T-helper 2 cell (primary cell): Measurements from ENCODE around the gene TMBIM4.
A peak's percentile ranks its signal among the peaks of the same experiment; 100 is the strongest.

Experiments used
- DNase-seq, 5 experiments: peaks; one replicate each; pipeline versions ENCODE4 v3.0.0 to v3.0.0-alpha.2; 2012 to 2022

Gene TMBIM4

DNA sequence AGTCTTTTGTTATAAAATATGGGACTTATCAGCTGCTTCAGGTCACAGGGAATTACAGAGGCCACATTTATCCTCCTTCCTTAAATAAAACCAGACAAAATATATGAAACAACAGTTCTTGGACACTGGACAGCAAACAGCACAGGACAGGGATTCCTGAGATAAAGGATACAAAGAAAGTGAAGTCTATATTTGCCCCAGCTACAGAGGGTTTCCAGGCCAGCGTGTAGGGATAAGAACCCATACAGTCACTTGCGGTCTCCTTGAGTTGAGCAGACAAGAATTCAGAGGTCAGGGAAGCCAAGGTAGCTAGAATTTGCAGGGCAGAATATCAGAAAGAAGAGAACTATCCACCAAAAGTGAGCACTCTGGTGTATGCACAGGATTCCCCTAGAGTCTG, 30.5 kb downstream of the TMBIM4 start:
- DNase-seq = no peak

DNA sequence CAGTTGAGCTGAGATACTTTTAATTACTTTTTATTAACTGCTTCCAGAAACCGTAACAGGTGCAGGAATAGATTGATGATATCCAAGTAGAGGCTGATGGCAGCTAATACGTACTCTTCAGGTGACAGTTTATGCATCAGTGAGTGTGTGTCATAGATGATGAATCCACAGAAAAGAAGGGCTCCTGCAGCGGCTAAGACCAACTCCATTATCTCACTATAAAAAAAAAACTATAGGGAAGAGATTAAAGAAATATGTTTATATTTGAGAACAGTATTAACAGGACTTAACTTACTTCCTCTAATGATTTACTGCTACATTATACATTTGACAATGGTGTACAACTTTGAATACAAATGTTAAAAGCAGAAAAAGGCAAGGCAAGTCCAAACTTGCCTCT, 31.9 kb downstream of the TMBIM4 start:
- no peak for DNase-seq

DNA sequence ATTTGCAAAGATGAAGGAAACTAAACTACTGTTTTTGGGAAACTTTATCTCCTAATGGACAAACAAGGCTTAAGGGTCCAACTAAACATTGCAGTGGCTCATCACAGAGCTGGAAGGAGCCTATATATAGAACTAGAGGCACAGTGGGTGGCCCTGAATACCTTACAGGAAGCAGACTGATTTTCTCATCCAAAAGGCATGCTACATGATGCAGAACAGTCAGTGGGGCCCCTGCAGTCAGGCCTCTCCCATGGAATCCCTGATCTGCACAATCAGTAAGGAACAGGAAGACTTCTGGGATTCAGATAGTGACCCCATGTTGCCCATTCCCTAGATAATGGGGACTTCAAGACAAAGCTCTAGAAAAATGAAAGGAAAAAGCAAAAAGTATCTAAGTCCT, 37.4 kb downstream of the TMBIM4 start:
- no peak for DNase-seq

GRCh38 chr12:66131067-66131688, 38.6 kb downstream of the TMBIM4 start:
- peak in 1 of 5 experiments; percentile 12 for DNase-seq

GRCh38 chr12:66130267-66131066, 39.3 kb downstream of the TMBIM4 start, which contains the start of gene LLPH:
TSS of gene LLPH (minus strand) at chr12:66130750. CDS start at chr12:66129106, 1,644 bp downstream.
- DNase-seq = peak; percentile 72 to 96 (median 82)

DNA sequence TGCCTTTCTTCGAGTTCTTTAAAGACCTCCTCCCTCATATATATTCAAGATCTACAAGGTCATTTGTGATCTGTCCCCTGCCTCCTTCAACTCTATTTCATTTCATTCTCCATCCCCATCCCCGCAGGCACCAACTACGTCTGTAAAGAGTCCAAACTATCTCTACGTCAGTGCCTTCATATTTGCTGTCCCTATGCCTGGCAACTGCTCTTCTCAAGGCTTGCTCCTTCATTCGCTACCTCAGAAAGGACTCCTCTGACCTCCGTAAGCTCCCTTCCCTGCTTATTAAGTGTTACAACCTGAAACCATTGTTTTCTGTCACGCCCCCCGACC, 39.9 kb downstream of the TMBIM4 start:
- peak in 1 of 5 experiments; percentile 21 for DNase-seq

GRCh38 chr12:66127650-66128049, 42.1 kb downstream of the TMBIM4 start:
- DNase-seq = no peak

- DNase-seq = no peak
Observed at GRCh38 chr12:66120477-66120876, 49.3 kb downstream of the TMBIM4 start.

DNA sequence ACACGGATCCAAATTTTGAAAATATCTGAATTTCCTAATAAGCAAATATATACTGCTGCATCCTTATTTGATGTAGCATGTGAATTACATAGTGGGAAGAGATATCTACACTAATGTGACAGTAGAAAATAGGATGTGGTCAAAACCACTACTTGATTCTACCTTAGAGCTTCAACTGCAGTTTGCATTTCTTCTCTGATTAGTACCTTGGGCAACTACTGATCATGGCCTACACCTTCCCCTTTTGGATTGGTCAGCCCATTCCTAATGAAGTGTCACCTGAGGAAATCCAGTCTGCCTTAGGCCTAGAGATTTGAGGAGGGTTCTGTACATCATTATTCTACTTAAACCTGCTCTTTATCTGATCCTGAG, 49.9 kb downstream of the TMBIM4 start:
- peak in 1 of 5 experiments; percentile 62 for DNase-seq

DNA sequence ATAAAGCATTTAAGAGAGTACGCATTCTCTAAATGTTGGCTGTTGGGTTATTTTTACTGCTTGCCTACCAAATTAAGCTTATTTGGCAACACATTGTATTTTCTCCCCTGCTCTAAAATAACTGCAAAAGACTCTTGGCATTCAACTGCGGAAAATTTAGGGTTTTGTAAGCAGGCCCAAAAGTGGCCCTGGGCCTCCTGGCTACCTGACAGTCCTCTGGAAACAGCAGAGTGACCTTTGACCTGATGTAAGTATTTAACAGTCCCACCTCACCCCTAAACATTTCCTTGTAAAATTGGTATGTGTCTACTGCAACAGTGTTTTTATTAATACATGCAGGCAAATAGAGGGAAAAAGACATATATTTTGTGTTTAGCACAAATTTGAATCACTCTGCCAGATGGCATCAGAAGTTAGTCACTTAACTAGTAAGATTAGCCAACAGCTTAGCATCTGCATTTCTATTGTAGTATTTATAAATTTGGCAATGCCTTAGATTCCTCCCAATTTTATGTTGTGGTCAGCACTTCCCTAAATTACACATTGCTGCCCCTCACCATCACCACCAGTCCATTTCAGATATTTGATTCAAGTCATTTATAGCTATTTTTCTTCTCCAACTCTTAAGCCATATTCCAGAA, 50.4 kb downstream of the TMBIM4 start:
- no peak for DNase-seq

DNA sequence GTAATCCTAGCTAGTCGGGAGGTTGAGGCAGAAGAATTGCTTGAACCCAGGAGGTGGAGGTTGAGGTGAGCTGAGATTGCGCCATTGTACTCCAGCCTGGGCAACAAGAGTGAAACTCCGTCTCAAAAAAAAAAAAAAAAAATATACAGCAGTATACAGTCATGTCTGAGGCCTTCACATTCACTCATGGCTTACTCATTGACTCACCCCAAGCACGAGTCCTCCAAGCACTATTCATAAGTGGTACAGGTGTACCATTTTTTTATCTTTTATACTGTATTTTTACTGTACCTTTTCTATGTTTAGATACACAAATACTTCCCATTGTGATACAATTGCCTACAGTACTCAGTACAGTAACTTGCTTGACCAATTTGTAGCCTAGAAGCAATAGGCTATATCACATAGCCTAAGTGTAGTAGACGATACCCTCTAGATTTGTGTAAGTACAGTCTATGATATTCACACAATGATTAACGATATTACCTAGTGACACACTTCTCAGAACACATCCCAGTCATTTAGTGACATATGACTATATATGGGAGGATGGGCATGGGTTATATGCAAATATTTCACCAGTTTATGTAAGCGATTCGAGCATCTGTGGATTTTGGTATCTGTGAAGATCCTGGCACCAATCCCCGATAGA, 51.4 kb downstream of the TMBIM4 start:
- no peak for DNase-seq

DNA sequence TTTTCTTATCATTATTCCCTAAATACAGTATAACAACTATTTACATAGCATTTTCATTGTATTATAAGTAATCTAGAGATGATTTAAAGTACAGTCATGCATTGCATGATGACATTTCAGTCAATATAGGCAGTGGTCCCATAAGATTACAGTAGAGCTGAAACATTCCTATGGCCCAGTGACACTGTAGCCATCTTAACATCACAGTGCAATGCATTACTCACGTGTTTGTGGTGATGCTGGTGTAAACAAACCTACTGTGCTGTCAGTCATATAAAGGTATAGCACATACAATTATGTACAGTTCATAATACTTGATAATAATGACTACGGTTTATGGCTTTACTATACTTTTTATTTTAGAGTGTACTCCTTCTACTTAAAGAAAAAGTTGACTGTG, 52.6 kb downstream of the TMBIM4 start:
- no peak for DNase-seq

GRCh38 chr12:66115071-66115600, 54.7 kb downstream of the TMBIM4 start:
- no peak for DNase-seq

DNA sequence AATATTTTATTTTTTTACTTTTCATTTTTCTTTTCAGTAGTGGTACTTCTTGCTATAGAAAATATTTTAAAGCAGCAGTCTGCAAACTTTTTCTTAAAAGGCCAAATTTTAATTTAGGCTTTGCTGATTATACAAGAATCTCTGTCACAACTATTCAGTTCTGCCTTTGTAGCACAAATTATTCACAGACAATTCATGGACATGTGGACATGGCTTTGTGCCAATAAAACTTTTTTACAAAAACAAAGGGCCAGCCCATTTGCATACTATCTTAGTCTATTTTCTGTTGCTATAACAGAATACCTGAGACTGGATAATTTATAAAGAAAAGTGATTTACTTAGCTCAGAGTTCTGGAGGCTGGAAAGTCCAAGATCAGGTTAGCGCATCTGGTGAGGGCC, 56.3 kb downstream of the TMBIM4 start:
- DNase-seq = no peak

DNA sequence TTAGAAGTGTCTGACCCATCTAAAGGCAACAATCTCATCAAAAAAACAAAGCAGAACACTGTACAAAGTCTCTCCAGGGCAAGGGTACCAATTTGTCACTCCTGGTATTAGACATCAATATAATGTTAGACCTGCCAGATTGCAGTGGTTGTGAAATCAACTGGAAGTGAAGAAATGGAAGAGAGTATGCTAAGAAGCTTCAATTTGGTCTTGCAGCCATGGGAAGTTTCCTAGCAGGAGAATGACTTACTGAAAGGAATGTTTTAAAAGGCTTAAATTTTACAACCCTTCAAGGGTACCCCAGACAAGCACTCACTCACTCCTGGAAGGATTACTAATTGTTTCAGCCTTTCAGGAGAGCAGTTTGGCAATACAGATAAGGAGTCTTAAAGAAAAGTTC, 58.2 kb downstream of the TMBIM4 start:
- DNase-seq = no peak

- no peak for DNase-seq
Observed at GRCh38 chr12:66109056-66109455, 60.7 kb downstream of the TMBIM4 start.

DNA sequence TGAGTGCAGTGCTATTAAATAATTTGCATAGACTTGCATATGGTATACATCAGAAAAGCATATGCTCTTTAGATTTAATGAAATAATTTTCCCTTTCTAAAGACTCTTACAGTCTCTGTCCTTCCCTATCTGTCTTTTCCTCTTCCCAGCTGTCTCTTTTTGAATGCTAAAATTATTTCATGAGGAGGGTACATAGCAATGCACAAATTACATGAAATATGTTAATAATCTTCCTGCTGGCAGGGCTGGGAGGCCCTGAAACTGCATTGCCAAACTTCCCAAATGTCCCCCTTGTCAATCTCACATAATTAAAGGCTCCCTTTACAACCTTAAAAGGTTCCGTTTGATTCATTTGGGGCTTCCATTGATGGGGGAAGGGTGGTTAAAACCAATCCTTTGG, 61.4 kb downstream of the TMBIM4 start:
- no peak for DNase-seq

- peak in 2 of 5 experiments; percentile 43 to 78 for DNase-seq
Observed at GRCh38 chr12:66107451-66107915, 62.3 kb downstream of the TMBIM4 start.

GRCh38 chr12:66103016-66103913, 66.5 kb downstream of the TMBIM4 start:
- no peak for DNase-seq

DNA sequence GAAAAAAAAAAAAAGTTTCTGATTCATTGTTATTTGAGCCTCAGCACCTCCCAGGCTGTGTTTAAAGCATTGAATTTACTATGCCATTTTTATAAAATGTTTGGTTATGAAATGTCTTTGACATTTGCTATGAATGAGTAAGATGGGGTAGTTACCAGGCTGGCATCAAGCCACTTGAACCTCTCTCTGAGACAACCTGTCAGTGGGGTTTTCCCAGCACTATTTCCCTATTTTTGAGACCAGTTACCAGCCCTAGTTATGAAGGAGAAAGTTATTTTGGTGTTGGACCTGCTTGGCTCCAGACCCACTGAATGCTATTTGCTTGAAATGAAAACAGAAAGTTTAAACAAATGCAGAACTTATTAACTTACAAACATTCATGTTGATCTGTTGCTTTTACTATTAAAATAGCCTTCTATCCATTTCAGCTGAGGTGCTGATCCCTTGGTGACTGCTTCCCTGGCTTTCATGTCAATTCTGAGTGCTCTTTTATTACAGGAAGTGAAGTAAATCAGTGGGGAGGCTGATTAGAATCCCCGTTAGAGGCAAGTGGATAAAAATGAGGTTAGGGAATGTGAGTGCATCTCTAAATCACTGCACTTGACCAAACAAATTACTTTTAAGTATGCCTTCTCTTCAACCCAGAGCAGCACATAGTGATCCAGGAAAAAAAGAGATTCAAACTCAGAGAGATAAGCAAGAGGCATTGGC, 77.1 kb downstream of the TMBIM4 start:
- no peak for DNase-seq

GRCh38 chr12:66090157-66090556, 79.6 kb downstream of the TMBIM4 start:
- DNase-seq = no peak
